OCI-LY1 (cell line): ENCODE results near the gene CEL.

Experiments
- H2AFZ ChIP-seq: fragments of 200-600 bp; sonication (generic), shearing (Covaris generic); 2 replicates; pipeline ENCODE4 v1.6.0; 2014; ENCODE audit warnings: antibody characterized with exemption, mild to moderate bottlenecking, low read length
- H3F3A ChIP-seq: fragments of 200-600 bp; sonication (generic), shearing (Covaris generic); 2 replicates; pipeline ENCODE4 v1.6.0; 2014; ENCODE audit warnings: mild to moderate bottlenecking, antibody characterized with exemption, low read length, moderate library complexity; ENCODE audit not compliant: insufficient read depth
- H3K27ac ChIP-seq: fragments of 200-600 bp; sonication (generic); 2 replicates; pipeline ENCODE4 v1.5.1; 2014; ENCODE audit warnings: low read length, mixed run types, mild to moderate bottlenecking, low read depth; ENCODE audit not compliant: poor library complexity, severe bottlenecking
- H3K27me3 ChIP-seq: fragments of 200-600 bp; sonication (generic); 2 replicates; pipeline ENCODE4 v1.6.0; 2014; ENCODE audit warnings: antibody characterized with exemption, mild to moderate bottlenecking, low read length, moderate library complexity; ENCODE audit not compliant: insufficient read depth
- H3K36me3 ChIP-seq: fragments of 200-600 bp; sonication (generic); 2 replicates; pipeline ENCODE4 v1.6.1; 2014; ENCODE audit warnings: mild to moderate bottlenecking, antibody characterized with exemption, low read length, moderate library complexity, mixed read lengths; ENCODE audit not compliant: insufficient read depth
- H3K4me1 ChIP-seq: fragments of 200-600 bp; sonication (generic); 2 replicates; pipeline ENCODE4 v1.5.1; 2014; ENCODE audit warnings: mild to moderate bottlenecking, low read length, moderate library complexity; ENCODE audit not compliant: insufficient read depth, severe bottlenecking
- H3K4me2 ChIP-seq: fragments of 200-600 bp; sonication (generic), shearing (Covaris generic); 2 replicates; pipeline ENCODE4 v1.6.1; 2014; ENCODE audit warnings: low read length
- H3K4me3 ChIP-seq: fragments of 200-600 bp; sonication (generic); 2 replicates; pipeline ENCODE4 v1.5.1; 2014; ENCODE audit warnings: low read length, low read depth, mild to moderate bottlenecking, mixed read lengths; ENCODE audit not compliant: poor library complexity, severe bottlenecking
- H3K79me2 ChIP-seq: fragments of 200-600 bp; shearing (Covaris generic); 2 replicates; pipeline ENCODE4 v1.6.1; 2016; ENCODE audit warnings: mixed run types, low read length, mixed read lengths; ENCODE audit not compliant: insufficient read depth
- H3K9ac ChIP-seq: fragments of 200-600 bp; sonication (generic), shearing (Covaris generic); 2 replicates; pipeline ENCODE4 v1.6.1; 2014; ENCODE audit warnings: mild to moderate bottlenecking, low read length, mixed read lengths
- H3K9me2 ChIP-seq: fragments of 200-600 bp; sonication (generic), shearing (Covaris generic); 2 replicates; pipeline ENCODE4 v1.6.1; 2014; ENCODE audit warnings: low read depth, mild to moderate bottlenecking, low read length, mixed read lengths
- H3K9me3 ChIP-seq: fragments of 200-600 bp; shearing (Covaris generic); 2 replicates; pipeline ENCODE4 v1.6.1; 2014; ENCODE audit warnings: low read length, mixed read lengths
- H4K20me1 ChIP-seq: fragments of 200-600 bp; sonication (generic), shearing (Covaris generic); 2 replicates; pipeline ENCODE4 v1.6.0; 2016; ENCODE audit warnings: mild to moderate bottlenecking, low read length; ENCODE audit not compliant: insufficient read depth
- EZH2 ChIP-seq: fragments of 200-600 bp; sonication (generic), shearing (Covaris generic); IDR thresholded peaks from 2 replicates; pipeline ENCODE4 v1.8.0; 2017; ENCODE audit warnings: borderline replicate concordance, mixed run types, mild to moderate bottlenecking, antibody characterized with exemption, low read length, moderate library complexity, mixed read lengths
- TF ChIP-seq, protein P1 (sequence below): fragments of 200-600 bp; sonication (generic), shearing (Covaris generic); IDR thresholded peaks from 2 replicates; pipeline ENCODE4 v1.5.1; 2017; ENCODE audit warnings: mild to moderate bottlenecking, antibody characterized with exemption, low read length, moderate library complexity, mixed read lengths

CEL gene

DNA sequence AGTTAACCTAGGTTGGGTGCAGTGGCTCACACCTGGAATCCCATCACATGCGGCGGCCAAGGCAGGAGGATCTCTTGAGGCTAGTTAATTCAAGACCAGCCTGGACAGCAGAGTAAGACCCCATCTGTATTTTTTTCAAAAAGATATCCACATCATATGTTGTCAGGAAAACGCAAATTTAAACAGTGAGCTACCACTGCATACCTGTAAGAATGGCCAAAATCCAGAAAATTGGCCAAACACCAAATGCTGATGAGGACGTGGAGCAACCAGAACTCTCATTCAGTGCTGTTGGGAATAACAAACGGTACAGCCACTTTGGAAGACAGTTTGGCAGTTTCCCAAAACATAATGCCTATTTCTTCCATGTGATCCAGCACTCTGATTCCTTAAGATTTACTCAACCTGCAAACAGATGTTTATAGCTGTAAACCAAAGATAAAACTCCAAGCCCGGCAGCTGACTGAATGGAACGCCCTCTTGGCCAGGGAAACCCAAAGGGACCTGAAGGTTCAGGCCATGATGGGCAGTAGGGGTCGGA, 12.4 kb downstream of the CEL start:
- Histone ChIP-seq H3K9me2 (no peaks in the 10 kb centered on the region), H3K4me2 (no peak overlapping the region), H4K20me1 (no peaks in the 10 kb centered on the region), H3K9me3 (no peaks in the 10 kb centered on the region), H3K4me3 (no peak overlapping the region), H3K27me3 (no peaks in the 10 kb centered on the region), H3K79me2 (no peaks in the 10 kb centered on the region), H2AFZ (no peak overlapping the region), H3K4me1 (no peaks in the 10 kb centered on the region), H3K36me3 (no peaks in the 10 kb centered on the region), H3K9ac (no peak overlapping the region), H3F3A (no peaks in the 10 kb centered on the region), H3K27ac (no peak overlapping the region)
- no peak for TF ChIP-seq EZH2
- TF ChIP-seq, protein P1, sequence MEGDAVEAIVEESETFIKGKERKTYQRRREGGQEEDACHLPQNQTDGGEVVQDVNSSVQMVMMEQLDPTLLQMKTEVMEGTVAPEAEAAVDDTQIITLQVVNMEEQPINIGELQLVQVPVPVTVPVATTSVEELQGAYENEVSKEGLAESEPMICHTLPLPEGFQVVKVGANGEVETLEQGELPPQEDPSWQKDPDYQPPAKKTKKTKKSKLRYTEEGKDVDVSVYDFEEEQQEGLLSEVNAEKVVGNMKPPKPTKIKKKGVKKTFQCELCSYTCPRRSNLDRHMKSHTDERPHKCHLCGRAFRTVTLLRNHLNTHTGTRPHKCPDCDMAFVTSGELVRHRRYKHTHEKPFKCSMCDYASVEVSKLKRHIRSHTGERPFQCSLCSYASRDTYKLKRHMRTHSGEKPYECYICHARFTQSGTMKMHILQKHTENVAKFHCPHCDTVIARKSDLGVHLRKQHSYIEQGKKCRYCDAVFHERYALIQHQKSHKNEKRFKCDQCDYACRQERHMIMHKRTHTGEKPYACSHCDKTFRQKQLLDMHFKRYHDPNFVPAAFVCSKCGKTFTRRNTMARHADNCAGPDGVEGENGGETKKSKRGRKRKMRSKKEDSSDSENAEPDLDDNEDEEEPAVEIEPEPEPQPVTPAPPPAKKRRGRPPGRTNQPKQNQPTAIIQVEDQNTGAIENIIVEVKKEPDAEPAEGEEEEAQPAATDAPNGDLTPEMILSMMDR, result no peak

DNA sequence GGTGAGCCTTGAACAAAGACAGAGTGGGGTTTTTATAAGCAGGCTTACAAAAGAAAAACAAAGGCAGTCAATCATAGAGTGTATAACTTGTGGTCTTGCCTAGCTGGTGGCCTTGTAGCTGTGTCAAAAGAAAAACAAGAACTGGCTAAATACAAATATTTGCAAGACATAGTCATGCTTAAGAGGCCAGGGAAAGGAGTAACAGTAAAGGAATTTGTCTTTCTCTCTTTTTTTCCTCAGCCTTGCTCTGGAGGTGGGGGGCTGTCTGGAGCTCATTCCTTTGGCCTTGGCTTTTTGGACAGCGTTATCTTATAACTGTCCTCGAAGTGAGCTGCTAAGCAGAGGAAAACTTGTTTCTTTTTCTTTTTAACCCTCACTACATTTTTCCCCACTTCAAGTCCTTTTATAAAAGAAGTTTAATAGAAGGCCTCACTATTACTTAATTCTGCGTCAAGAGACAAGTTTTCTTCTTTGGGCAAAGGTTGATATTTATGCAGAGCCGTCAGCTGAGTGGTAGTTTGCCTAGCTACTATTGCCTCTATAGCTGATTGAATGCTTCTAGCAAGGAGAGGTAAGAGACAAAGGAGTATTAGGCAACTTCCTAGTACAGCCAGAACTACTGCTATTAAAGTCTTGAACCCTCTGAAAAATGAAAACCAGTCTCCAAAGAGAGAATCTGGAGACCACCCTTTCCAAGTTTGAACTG, 14.3 kb downstream of the CEL start:
- H3K4me3 ChIP-seq, result no peak overlapping the region
- no peak overlapping the region for H3K9ac ChIP-seq
- no peaks in the 10 kb centered on the region for H3K9me2 ChIP-seq
- H3K36me3 ChIP-seq, result no peaks in the 10 kb centered on the region
- H3K79me2 ChIP-seq, result no peaks in the 10 kb centered on the region
- H4K20me1 ChIP-seq, result no peaks in the 10 kb centered on the region
- no peak for TF ChIP-seq EZH2
- TF ChIP-seq, protein P1, result no peak
- H3K4me2 ChIP-seq, result no peak overlapping the region
- H3K27ac ChIP-seq, result no peak overlapping the region
- no peaks in the 10 kb centered on the region for H3F3A ChIP-seq
- H3K27me3 ChIP-seq, result no peaks in the 10 kb centered on the region
- H3K4me1 ChIP-seq, result no peaks in the 10 kb centered on the region
- H2AFZ ChIP-seq, result no peak overlapping the region
- H3K9me3 ChIP-seq, result no peaks in the 10 kb centered on the region

DNA sequence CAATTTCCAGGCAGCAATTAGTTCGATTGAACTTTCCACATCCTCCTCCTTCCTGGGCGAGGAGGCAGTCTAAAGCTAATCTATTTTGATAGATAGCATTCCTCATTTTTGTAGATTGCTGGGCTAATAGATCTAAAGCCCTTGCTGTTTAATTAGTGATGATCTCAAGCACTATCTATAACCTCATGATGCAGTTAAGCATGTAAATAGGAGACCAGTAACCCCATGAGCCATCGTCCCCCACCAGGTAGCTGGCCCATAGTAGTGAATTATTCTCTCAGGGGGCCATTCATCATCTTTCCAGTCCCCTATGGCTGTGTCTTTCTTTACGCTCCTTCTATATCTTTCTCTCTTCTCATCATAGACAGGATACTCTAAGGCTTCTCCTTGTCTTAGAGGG, 14.9 kb downstream of the CEL start:
- TF ChIP-seq, protein P1, result no peak
- no peak for TF ChIP-seq EZH2
- Histone ChIP-seq H3K27ac (no peak overlapping the region), H2AFZ (no peak overlapping the region), H3K27me3 (no peaks in the 10 kb centered on the region), H3K4me3 (no peak overlapping the region), H3K79me2 (no peaks in the 10 kb centered on the region), H4K20me1 (no peaks in the 10 kb centered on the region), H3K9ac (no peak overlapping the region), H3K36me3 (no peaks in the 10 kb centered on the region), H3K9me3 (no peaks in the 10 kb centered on the region), H3K4me1 (no peaks in the 10 kb centered on the region), H3F3A (no peaks in the 10 kb centered on the region), H3K4me2 (no peak overlapping the region), H3K9me2 (no peaks in the 10 kb centered on the region)
